HL-60 (cell line): ENCODE results near the gene APOL2.

Experiments used
- DNase-seq, 2 experiments: peaks; one replicate each; pipeline ENCODE4 v3.0.0-alpha.2; 2010 to 2020; ENCODE audit warnings: low read depth in 1 of 2, low spot score in 1 of 2
- H3K27ac ChIP-seq: fragments of 250-450 bp; sonication (Bioruptor Pico); replicated peaks from 2 replicates; pipeline ENCODE4 v1.5.1; 2020; ENCODE audit warnings: mild to moderate bottlenecking, moderate library complexity
- H3K27me3 ChIP-seq: fragments of 250-450 bp; sonication (Bioruptor Pico); 2 replicates; pipeline ENCODE4 v1.5.1; 2021; ENCODE audit warnings: mild to moderate bottlenecking, moderate library complexity; ENCODE audit not compliant: insufficient read depth, poor library complexity, severe bottlenecking
- H3K4me3 ChIP-seq: replicated peaks from 2 replicates; pipeline ENCODE4 v1.5.1; 2011; ENCODE audit warnings: mild to moderate bottlenecking, control low read depth, low read length; ENCODE audit not compliant: insufficient read depth
- CTCF ChIP-seq: IDR thresholded peaks from one replicate; pipeline ENCODE4 v1.5.1; 2011; ENCODE audit warnings: low read length, control low read depth, inconsistent platforms; ENCODE audit not compliant: insufficient read depth
- GABPA ChIP-seq: IDR thresholded peaks from 2 replicates; pipeline ENCODE4 v1.6.1; 2012; ENCODE audit warnings: low read depth
- POLR2AphosphoS5 ChIP-seq: IDR thresholded peaks from 2 replicates; pipeline ENCODE4 v1.6.1; 2012; ENCODE audit warnings: low read depth
- REST ChIP-seq: IDR thresholded peaks from 2 replicates; pipeline ENCODE4 v1.6.1; 2012; ENCODE audit warnings: low read depth; ENCODE audit not compliant: insufficient replicate concordance
- SPI1 ChIP-seq: IDR thresholded peaks from 2 replicates; pipeline ENCODE4 v1.6.1; 2012; ENCODE audit warnings: low read depth, mild to moderate bottlenecking, borderline replicate concordance
- long read RNA-seq: library from polyadenylated mRNA; unstranded; transcript quantifications from one replicate; pipeline ENCODE4 v2.0.0, GENCODE V29; 2020

Gene APOL2
- long read RNA-seq, transcript APOL2-202 (5 exons, 2,551 nt): major isoform, 111 of 113 reads
- long read RNA-seq, partial matches to known transcripts: 1 of 113 reads
- long read RNA-seq, other reads (novel, unspliced or antisense): 1 of 113 reads

- Histone ChIP-seq H3K4me3 (peak within 1 kb of the TSS; percentile 64), H3K27me3 (no peaks in the 10 kb centered on the region), H3K27ac (peak within 1 kb of the TSS; percentile 49)
- TF ChIP-seq REST (no peak), SPI1 (no peak), POLR2AphosphoS5 (no peak), CTCF (peak; percentile 69), GABPA (no peak)
- DNase-seq: peak; percentile 68 to 92
Observed at GRCh38 chr22:36239401-36240171, at the start of gene APOL2. Gene APOL2 (minus strand): TSS chr22:36239527. CDS start chr22:36233162, 6,365 bp downstream.

- DNase-seq: no peak
- no peak overlapping the region for H3K27ac ChIP-seq
- TF ChIP-seq CTCF: no peak
- no peak for TF ChIP-seq GABPA
- no peak for TF ChIP-seq POLR2AphosphoS5
- no peak for TF ChIP-seq SPI1
- TF ChIP-seq REST: no peak
Observed at GRCh38 chr22:36288571-36289405, 49.5 kb upstream of the APOL2 start.

GRCh38 chr22:36287881-36288515 lies 48.7 kb upstream of the APOL2 start:
- Histone ChIP-seq H3K4me3 (no peak overlapping the region), H3K27me3 (no peaks in the 10 kb centered on the region), H3K27ac (no peak overlapping the region)
- DNase-seq: no peak
- TF ChIP-seq GABPA: no peak
- no peak for TF ChIP-seq SPI1
- TF ChIP-seq CTCF: no peak
- TF ChIP-seq POLR2AphosphoS5: no peak
- no peak for TF ChIP-seq REST

More at GRCh38 chr22:36288571-36289405, 49.5 kb upstream of the APOL2 start:
- Histone ChIP-seq H3K27me3 (no peaks in the 10 kb centered on the region), H3K4me3 (no peak overlapping the region)
